ENCODE data around the gene FKBP15.

Gene FKBP15

GRCh38 chr9:113221800-113222481, 864 bp upstream of the FKBP15 start:
- in situ Hi-C loops (cut with HindIII; ENCODE audit: low sequenced_read_pairs): no loop called here
- DNase-seq (ENCODE audit: low read depth): no peak
- no peak for TF ChIP-seq CTCF (IDR thresholded peaks at IDR 0.05; ENCODE audit: low read depth, low read length, missing control alignments)
- peak overlapping the region; percentile 89 for H3K4me3 ChIP-seq (ENCODE audit: low read depth, low read length)

GRCh38 chr9:113220467-113221002, 542 bp downstream of the FKBP15 start:
- in situ Hi-C loops (cut with HindIII; ENCODE audit: low sequenced_read_pairs): no loop called here
- DNase-seq (ENCODE audit: low read depth): no peak
- TF ChIP-seq CTCF (IDR thresholded peaks at IDR 0.05; ENCODE audit: low read depth, low read length, missing control alignments): no peak
- H3K4me3 ChIP-seq (ENCODE audit: low read depth, low read length): peak overlapping the region; percentile 89

- TF ChIP-seq CTCF (IDR thresholded peaks at IDR 0.05; ENCODE audit: low read depth, low read length, missing control alignments): no peak
- DNase-seq (ENCODE audit: low read depth): peak; percentile 40
- H3K4me3 ChIP-seq (ENCODE audit: low read depth, low read length): peak overlapping the region; percentile 89
- in situ Hi-C loops (cut with HindIII; ENCODE audit: low sequenced_read_pairs): no loop called here
Observed at GRCh38 chr9:113219969-113220368, 1.1 kb downstream of the FKBP15 start.

DNA sequence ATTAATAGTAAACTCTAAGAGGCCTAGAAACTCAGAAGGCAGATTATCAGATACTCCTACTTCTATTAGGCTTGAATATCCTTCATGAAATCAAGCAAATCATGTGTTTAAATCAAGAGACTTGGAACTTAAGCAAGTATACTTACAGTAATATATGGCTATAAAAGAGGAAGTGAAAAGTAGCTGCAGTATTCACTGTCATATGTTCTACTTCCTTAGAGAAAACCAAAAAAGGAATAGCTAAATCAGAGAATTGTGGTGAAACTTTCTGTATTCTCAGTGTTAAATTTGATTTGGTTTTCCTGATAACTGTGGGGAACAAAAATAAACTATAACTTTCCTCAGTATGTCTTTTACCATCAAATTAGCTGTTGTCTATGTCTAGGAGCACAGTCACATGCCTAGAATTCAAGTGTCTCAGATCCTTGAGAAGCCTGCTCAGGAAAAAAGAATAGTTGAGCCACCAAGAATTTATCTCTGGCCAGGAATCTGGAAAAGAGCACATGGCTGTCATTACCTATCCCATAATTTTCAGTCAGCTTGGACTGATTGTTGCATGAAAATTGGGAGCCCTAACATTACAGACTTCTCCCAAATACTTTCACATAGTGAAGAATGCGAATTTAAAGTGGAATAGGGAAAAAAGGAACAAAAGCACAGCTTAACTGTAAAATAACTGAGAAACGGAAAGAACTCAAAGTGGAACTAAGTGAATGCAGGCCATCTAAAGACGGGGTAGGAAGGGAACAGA, 1.7 kb downstream of the FKBP15 start:
- no peak for DNase-seq (ENCODE audit: low read depth)
- TF ChIP-seq CTCF (IDR thresholded peaks at IDR 0.05; ENCODE audit: low read depth, low read length, missing control alignments): no peak
- peak overlapping the region; percentile 89 for H3K4me3 ChIP-seq (ENCODE audit: low read depth, low read length)
- in situ Hi-C loops (cut with HindIII; ENCODE audit: low sequenced_read_pairs): no loop called here

- in situ Hi-C loops (cut with HindIII; ENCODE audit: low sequenced_read_pairs): no loop called here
- TF ChIP-seq CTCF (IDR thresholded peaks at IDR 0.05; ENCODE audit: low read depth, low read length, missing control alignments): no peak
- no peak overlapping the region for H3K4me3 ChIP-seq (ENCODE audit: low read depth, low read length)
- DNase-seq (ENCODE audit: low read depth): no peak
Observed at GRCh38 chr9:113216406-113216805, 4.7 kb downstream of the FKBP15 start.

DNA sequence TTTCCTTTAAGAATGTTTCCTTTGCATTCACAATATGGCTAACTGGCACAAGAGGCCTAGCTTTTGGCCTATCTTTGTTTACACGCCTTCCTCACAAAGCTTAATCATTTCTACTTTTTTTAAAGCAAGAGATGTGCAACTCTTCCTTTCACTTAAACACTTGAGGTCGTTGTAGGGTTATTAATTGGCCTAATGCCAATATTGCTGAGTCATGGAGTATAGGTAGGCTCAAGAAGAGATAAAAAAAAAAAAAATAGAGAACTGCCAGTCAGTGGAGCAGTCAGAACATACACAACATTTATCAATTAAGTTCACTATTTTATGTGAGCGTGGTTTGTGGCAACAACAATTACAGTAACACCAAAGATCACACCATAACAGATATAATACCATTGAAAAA, 5.9 kb downstream of the FKBP15 start:
- in situ Hi-C loops (cut with HindIII; ENCODE audit: low sequenced_read_pairs): no loop called here
- DNase-seq (ENCODE audit: low read depth): no peak
- no peak overlapping the region for H3K4me3 ChIP-seq (ENCODE audit: low read depth, low read length)
- no peak for TF ChIP-seq CTCF (IDR thresholded peaks at IDR 0.05; ENCODE audit: low read depth, low read length, missing control alignments)
